Measurements from ENCODE around the gene FAR2. TPM values are rescaled to one million over a fixed set of nuclear protein-coding genes. Genes with fewer than 3 reads are reported as not detected.
"Not testable (repeated sequence)": the region's sequence is repeated elsewhere in the genome, so short reads cannot be mapped to it uniquely, and the experiment has no call there.

The FAR2 gene
- total RNA-seq, 1 experiment from 2014 or later, result 8.2 TPM

- no peak for DNase-seq (ENCODE audit: low read depth)
These were observed 85.5 kb downstream of the FAR2 start for GRCh38 chr12:29234552-29234951.

DNA sequence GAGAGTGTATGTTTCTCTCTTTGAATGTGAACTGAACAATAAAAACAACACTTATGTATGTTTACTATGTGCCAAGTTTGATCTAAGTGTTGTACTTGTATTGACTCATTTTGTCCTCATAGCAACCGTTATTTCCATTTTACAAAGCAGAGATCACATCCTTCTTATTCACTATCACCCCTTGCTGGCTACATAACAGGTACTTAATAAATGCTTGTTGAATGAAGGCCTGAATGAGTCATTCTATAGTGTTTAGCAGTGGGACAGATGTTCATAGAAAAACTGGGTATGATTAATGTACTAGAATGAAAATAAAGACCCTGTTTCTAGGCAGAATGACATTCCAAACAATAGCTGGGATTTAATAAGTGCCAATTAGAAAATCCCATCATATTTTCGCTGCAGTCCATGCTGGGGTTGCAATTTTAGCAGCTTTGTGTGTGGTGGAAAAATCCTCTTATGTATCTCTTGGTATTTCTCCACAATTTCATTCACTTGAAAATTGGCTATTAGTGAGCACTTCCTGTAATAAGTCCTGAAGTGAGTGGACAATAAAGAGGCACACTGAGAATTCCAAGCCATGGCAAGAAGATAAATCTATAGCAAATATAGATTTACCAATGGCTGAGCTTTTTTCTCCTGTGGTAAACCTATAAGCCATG is 86.0 kb downstream of the FAR2 start:
- DNase-seq (ENCODE audit: low read depth), result no peak

GRCh38 chr12:29238822-29239291 is 89.8 kb downstream of the FAR2 start:
- peak; percentile 18 for DNase-seq (ENCODE audit: low read depth)

DNA sequence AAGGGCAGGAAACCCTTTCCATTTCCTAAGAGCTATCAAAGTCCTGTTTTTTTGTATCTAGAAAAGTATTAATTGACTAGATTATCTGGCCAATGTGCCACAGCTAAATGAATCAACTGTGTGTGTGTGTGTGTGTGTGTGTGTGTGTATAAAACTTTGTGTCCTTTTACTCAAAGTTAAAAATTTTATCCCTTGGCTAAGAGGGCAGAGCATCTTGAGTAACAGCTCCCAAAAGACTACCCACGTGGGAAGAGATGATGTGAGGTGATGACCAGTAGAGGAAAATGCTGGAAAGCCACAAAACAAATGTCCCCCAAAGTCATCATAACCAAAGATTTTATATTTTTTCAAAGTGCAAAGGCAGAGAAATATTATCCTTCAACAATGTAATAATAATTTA is 90.3 kb downstream of the FAR2 start:
- no peak for DNase-seq (ENCODE audit: low read depth)

- DNase-seq (ENCODE audit: low read depth), result no peak
These were observed 91.4 kb downstream of the FAR2 start for GRCh38 chr12:29240441-29240840.

GRCh38 chr12:29241821-29242591 is 92.9 kb downstream of the FAR2 start:
- DNase-seq (ENCODE audit: low read depth), result peak; percentile 53

- DNase-seq (ENCODE audit: low read depth), result peak; percentile 7
These were observed 93.9 kb downstream of the FAR2 start for GRCh38 chr12:29242921-29243431.

DNA sequence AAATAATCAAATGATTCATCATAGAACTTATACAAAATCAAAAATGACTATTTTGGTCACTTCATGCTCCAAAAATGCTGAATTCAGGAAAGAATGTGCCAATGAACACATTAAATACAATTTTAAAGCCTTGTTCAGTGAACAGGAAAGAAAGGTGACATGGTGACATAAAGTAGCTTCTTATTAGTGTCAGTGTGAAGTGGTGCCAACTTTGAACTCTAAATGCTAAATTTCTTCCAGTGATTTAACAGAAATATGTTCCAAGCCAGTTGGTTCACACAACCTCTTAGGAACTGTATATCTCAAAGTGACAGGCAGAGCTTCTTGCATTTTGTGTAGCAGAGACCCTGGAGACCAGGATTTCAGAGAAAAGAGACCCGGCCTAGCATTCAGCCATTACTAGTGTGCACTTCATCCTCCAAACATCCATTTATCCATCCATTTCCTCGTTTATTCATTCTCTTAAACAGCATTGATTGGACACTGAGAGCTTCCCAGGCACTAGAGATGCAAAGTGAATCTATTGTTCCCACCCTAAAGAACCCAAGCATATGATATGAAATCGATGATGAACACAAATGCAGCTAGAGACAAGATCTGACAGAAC is 95.2 kb downstream of the FAR2 start:
- no peak for DNase-seq (ENCODE audit: low read depth)

- DNase-seq (ENCODE audit: low read depth), result no peak
These were observed 96.2 kb downstream of the FAR2 start for GRCh38 chr12:29245246-29245645.

- DNase-seq (ENCODE audit: low read depth), result no peak
These were observed 100.9 kb downstream of the FAR2 start for GRCh38 chr12:29249930-29250329.

GRCh38 chr12:29253906-29254625 is 105.0 kb downstream of the FAR2 start:
- DNase-seq (ENCODE audit: low read depth), result no peak

DNA sequence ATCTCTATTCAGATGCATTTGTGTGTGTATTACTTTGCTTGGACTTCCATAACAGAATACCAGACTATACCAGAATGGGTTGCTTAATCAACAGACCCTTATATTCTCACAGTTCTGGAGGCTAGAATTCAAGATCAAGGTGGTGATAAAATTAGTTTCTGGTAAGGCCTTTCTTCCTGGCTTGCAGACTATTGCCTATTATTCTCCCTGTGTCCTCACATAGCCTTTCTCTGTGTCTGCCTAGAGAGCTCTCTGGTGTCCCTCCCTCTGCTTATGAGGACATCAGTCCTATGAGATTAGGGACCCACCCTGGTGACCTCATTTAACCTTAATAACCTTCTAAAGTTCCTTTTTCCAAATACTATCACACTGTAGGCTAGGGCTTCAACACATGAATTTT is 106.0 kb downstream of the FAR2 start:
- DNase-seq (ENCODE audit: low read depth), result no peak

GRCh38 chr12:29256598-29256997 is 107.5 kb downstream of the FAR2 start:
- no peak for DNase-seq (ENCODE audit: low read depth)

- not testable (repeated sequence) for DNase-seq (ENCODE audit: low read depth)
These were observed 108.6 kb downstream of the FAR2 start for GRCh38 chr12:29257687-29258086.

GRCh38 chr12:29264424-29264823 is 115.3 kb downstream of the FAR2 start:
- no peak for DNase-seq (ENCODE audit: low read depth)

DNA sequence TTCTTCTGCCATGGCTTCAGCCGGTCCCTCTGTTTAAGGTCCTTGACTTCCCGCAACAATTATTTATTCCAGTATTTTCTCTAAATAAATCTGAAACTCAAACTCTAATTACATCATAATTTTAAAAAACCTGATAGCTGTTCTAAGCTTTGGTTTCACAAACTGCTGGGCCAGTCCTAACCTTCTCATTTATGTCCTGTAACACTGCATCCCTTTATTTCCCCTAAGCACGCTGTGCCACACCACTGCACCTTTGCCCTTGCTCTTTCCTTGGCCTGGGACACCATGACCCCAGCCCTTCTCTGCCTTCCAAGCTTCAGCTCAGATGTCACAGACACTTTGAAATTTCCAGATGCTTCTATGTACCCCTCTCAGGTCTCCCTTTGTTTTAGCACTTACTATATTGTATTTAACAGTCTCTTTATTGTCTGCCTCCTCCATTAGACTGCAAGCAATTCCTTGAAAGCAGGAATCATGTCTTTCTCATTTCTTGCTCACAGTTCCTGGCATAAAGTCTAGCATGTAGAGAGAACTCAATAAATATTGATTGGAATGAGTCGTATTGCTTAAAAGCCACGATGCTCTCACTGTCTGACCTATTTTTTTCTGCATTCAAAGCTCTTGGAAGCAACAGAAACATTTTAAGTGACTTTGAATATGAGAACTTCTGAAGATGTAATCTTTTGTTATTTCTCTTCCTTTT is 120.8 kb downstream of the FAR2 start:
- no peak for DNase-seq (ENCODE audit: low read depth)

GRCh38 chr12:29270446-29270845 is 121.4 kb downstream of the FAR2 start:
- no peak for DNase-seq (ENCODE audit: low read depth)

- DNase-seq (ENCODE audit: low read depth), result no peak
These were observed 124.2 kb downstream of the FAR2 start for GRCh38 chr12:29273178-29273843.

DNA sequence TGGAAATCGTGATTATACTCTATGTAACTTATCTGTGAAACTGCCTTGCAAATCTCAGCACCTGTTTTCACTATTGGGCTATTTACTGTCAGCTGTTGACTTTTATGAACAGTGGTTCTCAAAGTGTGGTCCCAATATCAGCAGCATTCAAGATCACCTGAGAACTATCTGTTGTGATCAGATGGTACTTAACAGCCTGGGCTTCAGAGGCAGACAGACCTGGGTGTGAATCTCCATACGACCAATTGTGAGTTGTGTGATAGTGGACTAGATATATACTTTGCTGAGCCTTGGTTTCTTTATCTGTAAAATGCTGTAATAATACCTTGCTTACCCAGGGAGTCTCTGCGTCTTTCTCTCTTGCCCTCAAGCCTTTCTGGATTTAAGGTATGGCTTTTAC is 126.8 kb downstream of the FAR2 start:
- no peak for DNase-seq (ENCODE audit: low read depth)

- DNase-seq (ENCODE audit: low read depth), result no peak
These were observed 128.2 kb downstream of the FAR2 start for GRCh38 chr12:29277231-29277630.

All from Daoy (cell line).